ENCODE data around the gene ZBTB32. TPM values are rescaled to one million over a fixed set of nuclear protein-coding genes. Genes with fewer than 3 reads are reported as not detected.

The ZBTB32 gene
- total RNA-seq, 1 experiment from 2014 or later, result not detected

DNA sequence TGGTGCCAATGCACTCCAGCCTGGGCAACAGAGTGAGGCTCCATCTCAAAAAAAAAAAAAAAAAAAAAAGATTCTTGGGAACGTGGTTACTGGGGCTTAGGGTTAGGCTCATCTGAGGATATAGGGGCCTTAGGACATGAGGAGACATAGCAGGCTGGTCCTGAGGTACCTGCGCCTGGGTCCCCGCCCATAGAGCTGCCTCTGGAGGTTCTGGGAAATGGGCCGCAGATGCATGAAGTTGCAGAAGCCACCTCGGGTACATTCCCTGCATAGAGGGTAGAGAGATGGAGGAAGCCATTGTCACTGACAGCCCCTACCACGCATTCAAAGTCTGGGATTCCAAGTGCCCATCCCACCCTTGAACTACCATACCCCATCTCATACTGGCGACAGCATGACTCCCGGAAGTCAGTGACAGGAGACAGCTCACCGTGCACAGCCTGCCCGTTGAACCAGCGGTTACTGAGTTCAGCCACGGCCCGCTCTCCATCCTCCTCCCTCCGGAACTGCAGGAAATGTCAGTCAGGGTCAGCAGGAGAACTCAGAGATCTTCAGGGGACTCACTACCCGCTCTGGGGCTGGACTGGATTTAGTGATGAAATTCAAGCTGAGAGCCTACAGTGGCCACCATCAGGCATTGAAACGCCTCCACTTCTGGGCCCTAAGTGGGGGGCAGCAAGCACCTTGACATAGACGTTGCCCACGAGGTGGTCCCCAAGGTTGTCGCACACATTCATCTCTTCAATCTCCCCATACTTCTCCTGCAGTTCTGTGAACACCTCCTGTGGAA is 39.5 kb downstream of the ZBTB32 start:
- no peaks in the 10 kb centered on the region for H4K20me1 ChIP-seq (ENCODE audit: insufficient read depth)
- no peak for DNase-seq
- ChIA-PET CTCF (interaction anchor here (0.7 kb wide), 1 partner anchor 69 kb away, joined by 5 read pairs; no protein-coding TSS in a partner anchor), POLR2A (ENCODE audit: unreplicated experiment) (no interaction called here)
- no peaks in the 10 kb centered on the region for H3K27me3 ChIP-seq (ENCODE audit: insufficient read depth, low read depth)
- no peak overlapping the region for H2AFZ ChIP-seq
- no peaks in the 10 kb centered on the region for H3K9me3 ChIP-seq (ENCODE audit: insufficient read depth, low read depth)
- peaks cover 19% of the 10 kb centered on the region for H3K79me2 ChIP-seq (ENCODE audit: low read depth)
- peak overlapping the region; percentile 97; the same call in 1 of the 2 replicates for H3K4me3 ChIP-seq
- no peaks in the 10 kb centered on the region for H3K9me2 ChIP-seq (ENCODE audit: insufficient read depth)
- peaks cover 24% of the 10 kb centered on the region for H3F3A ChIP-seq (ENCODE audit: insufficient read depth, low read depth)
- H3K4me2 ChIP-seq, result peak overlapping the region; percentile 94
- peaks cover 24% of the 10 kb centered on the region; the same call in 1 of the 2 replicates for H3K4me1 ChIP-seq (replicated peaks; ENCODE audit: insufficient read depth)
- TF ChIP-seq, protein P1, sequence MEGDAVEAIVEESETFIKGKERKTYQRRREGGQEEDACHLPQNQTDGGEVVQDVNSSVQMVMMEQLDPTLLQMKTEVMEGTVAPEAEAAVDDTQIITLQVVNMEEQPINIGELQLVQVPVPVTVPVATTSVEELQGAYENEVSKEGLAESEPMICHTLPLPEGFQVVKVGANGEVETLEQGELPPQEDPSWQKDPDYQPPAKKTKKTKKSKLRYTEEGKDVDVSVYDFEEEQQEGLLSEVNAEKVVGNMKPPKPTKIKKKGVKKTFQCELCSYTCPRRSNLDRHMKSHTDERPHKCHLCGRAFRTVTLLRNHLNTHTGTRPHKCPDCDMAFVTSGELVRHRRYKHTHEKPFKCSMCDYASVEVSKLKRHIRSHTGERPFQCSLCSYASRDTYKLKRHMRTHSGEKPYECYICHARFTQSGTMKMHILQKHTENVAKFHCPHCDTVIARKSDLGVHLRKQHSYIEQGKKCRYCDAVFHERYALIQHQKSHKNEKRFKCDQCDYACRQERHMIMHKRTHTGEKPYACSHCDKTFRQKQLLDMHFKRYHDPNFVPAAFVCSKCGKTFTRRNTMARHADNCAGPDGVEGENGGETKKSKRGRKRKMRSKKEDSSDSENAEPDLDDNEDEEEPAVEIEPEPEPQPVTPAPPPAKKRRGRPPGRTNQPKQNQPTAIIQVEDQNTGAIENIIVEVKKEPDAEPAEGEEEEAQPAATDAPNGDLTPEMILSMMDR (conservative IDR thresholded peaks at IDR 0.05), result no peak
- TF ChIP-seq EZH2 (IDR thresholded peaks at IDR 0.05; ENCODE audit: low read depth), result no peak
- no peak overlapping the region for H3K27ac ChIP-seq
- BruUV-seq (replicated peaks), result no TSS peak
- no peaks in the 10 kb centered on the region for H3K36me3 ChIP-seq (ENCODE audit: low read depth)
- intact Hi-C loops (cut with micrococcal nuclease; ENCODE audit: unreplicated experiment), result loop anchor here (2.0 to 10.0 kb wide), 3 partner anchors 27 to 251 kb away; partner anchors contain the start of genes HCST, NFKBID, SDHAF1 and TYROBP

DNA sequence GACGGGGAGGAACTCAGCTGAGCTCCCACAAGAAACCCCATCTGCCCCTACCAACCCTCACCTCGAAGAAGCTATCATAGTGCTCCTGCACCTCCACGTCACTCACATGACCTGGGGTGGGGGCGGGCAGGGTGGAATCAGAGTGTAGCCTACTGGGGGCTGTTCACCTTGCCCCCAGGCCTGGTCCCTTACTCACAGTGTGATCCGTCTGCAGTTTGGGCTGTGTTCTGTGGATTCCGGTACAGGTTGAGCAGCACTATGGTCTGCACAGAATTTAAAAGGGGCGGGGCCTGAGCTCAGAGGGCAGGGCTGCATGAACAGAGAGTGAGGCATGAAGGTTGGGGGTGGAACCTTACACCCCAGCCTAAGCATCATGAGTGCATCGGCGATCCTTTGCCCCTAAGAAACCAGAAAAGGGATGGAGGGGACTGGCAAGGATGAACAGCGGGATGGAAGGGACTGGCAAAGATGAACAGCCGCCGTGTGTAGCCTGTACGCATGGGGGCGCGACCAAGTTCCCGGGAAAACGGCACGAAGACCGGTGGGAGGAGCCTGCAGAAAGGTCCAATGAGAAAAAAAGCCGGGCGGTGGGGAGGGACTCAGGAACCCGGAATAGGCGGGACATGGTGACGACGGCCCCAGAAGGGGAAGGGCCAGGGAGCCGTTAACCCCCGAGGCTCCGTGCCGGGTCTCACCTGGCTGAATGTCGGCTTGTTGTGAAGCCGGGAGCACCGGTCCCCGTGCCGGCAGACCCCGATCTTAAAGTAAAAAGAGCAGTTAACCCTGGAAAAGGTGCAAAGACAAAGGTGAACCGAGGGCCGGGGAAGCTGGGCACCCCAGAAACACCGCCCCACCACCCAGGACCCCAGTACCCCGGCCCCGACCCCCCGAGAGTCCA is 40.3 kb downstream of the ZBTB32 start:
- peaks cover 18% of the 10 kb centered on the region for H3F3A ChIP-seq (ENCODE audit: insufficient read depth, low read depth)
- no peaks in the 10 kb centered on the region for H3K9me2 ChIP-seq (ENCODE audit: insufficient read depth)
- peak overlapping the region; percentile 97 for H3K4me3 ChIP-seq
- peak overlapping the region; percentile 95 for H3K27ac ChIP-seq
- TF ChIP-seq, protein P1 (conservative IDR thresholded peaks at IDR 0.05), result peak; percentile 42; the same call in 1 of the 2 replicates
- no peak for TF ChIP-seq EZH2 (IDR thresholded peaks at IDR 0.05; ENCODE audit: low read depth)
- peaks cover 30% of the 10 kb centered on the region for H3K4me1 ChIP-seq (replicated peaks; ENCODE audit: insufficient read depth)
- intact Hi-C loops (cut with micrococcal nuclease; ENCODE audit: unreplicated experiment), result loop anchor here (2.0 to 10.0 kb wide), 3 partner anchors 28 to 250 kb away; partner anchors contain the start of genes HCST, NFKBID, SDHAF1 and TYROBP
- no peaks in the 10 kb centered on the region for H3K27me3 ChIP-seq (ENCODE audit: insufficient read depth, low read depth)
- no peaks in the 10 kb centered on the region for H3K9me3 ChIP-seq (ENCODE audit: insufficient read depth, low read depth)
- H3K79me2 ChIP-seq (ENCODE audit: low read depth), result peaks cover 26% of the 10 kb centered on the region
- CTCF ChIA-PET, result interaction anchor here (0.7 kb wide), 1 partner anchor 70 kb away, joined by 5 read pairs; no protein-coding TSS in a partner anchor
- H4K20me1 ChIP-seq (ENCODE audit: insufficient read depth), result no peaks in the 10 kb centered on the region
- peak; percentile 88 to 93 for DNase-seq
- H2AFZ ChIP-seq, result peak overlapping the region; percentile 95
- H3K36me3 ChIP-seq (ENCODE audit: low read depth), result no peaks in the 10 kb centered on the region
- POLR2A ChIA-PET (ENCODE audit: unreplicated experiment), result interaction anchor here (0.5 to 0.7 kb wide), 4 partner anchors 156 to 425 kb away, joined by 3 to 27 read pairs (median 4); partner anchors contain the start of gene NFKBID
- BruUV-seq (replicated peaks), result TSS peak; percentile 71
- peak overlapping the region; percentile 94 for H3K4me2 ChIP-seq
